H9 (cell line): ENCODE results near the gene LRCOL1. TPM values are rescaled to one million over a fixed set of nuclear protein-coding genes. Genes with fewer than 3 reads are reported as not detected.

Source experiments
- DNase-seq: peaks from one replicate; pipeline ENCODE4 v3.0.0-alpha.2; 2017
- H2AFZ ChIP-seq: one replicate; pipeline ENCODE4 v1.6.1; 2013; ENCODE audit warnings: mild to moderate bottlenecking, low read length, control low read depth, moderate library complexity
- H2AK5ac ChIP-seq: 2 replicates; pipeline ENCODE4 v1.6.1; 2013; ENCODE audit warnings: low read length, control low read depth, mixed read lengths; ENCODE audit not compliant: insufficient read length
- H2BK120ac ChIP-seq: one replicate; pipeline ENCODE4 v1.6.1; 2013; ENCODE audit warnings: low read depth, mild to moderate bottlenecking, low read length, control low read depth, inconsistent platforms; ENCODE audit not compliant: poor library complexity, severe bottlenecking
- H2BK12ac ChIP-seq: 2 replicates; pipeline ENCODE4 v1.6.1; 2013; ENCODE audit warnings: low read length, control low read depth, mixed read lengths, low read depth; ENCODE audit not compliant: insufficient read length
- H2BK15ac ChIP-seq: 2 replicates; pipeline ENCODE4 v1.6.1; 2013; ENCODE audit warnings: low read depth, low read length, control low read depth
- H2BK20ac ChIP-seq: one replicate; pipeline ENCODE4 v1.6.1; 2013; ENCODE audit warnings: low read depth, mild to moderate bottlenecking, low read length, control low read depth, inconsistent platforms; ENCODE audit not compliant: poor library complexity, severe bottlenecking
- H2BK5ac ChIP-seq: 2 replicates; pipeline ENCODE4 v1.6.1; 2013; ENCODE audit warnings: low read length, control low read depth, mixed read lengths; ENCODE audit not compliant: insufficient read length
- H3K14ac ChIP-seq: 2 replicates; pipeline ENCODE4 v1.6.1; 2013; ENCODE audit warnings: low read length, control low read depth; ENCODE audit not compliant: insufficient read depth
- H3K18ac ChIP-seq: 2 replicates; pipeline ENCODE4 v1.6.1; 2013; ENCODE audit warnings: low read depth, mild to moderate bottlenecking, mixed read lengths, low read length, control low read depth; ENCODE audit not compliant: insufficient read length
- H3K23ac ChIP-seq: 2 replicates; pipeline ENCODE4 v1.6.1; 2013; ENCODE audit warnings: low read length, control low read depth, mixed read lengths, low read depth; ENCODE audit not compliant: insufficient read length
- H3K23me2 ChIP-seq: 2 replicates; pipeline ENCODE4 v1.6.1; 2013; ENCODE audit warnings: low read depth, mild to moderate bottlenecking, mixed read lengths, low read length, control low read depth; ENCODE audit not compliant: insufficient read length, poor library complexity, severe bottlenecking
- H3K27ac ChIP-seq: 2 replicates; pipeline ENCODE4 v1.5.1; 2013; ENCODE audit warnings: low read length, control low read depth, mixed read lengths, low read depth; ENCODE audit not compliant: insufficient read length
- H3K27me3 ChIP-seq: 2 replicates; pipeline ENCODE4 v1.6.1; 2013; ENCODE audit warnings: low read length, control low read depth, inconsistent platforms; ENCODE audit not compliant: insufficient read depth
- H3K4ac ChIP-seq: 2 replicates; pipeline ENCODE4 v1.6.1; 2013; ENCODE audit warnings: low read depth, mild to moderate bottlenecking, control low read depth, inconsistent platforms, low read length, moderate library complexity
- H3K4me1 ChIP-seq: 2 replicates; pipeline ENCODE4 v1.6.1; 2013; ENCODE audit warnings: low read length, control low read depth, inconsistent platforms; ENCODE audit not compliant: insufficient read depth
- H3K4me2 ChIP-seq: 2 replicates; pipeline ENCODE4 v1.6.1; 2013; ENCODE audit warnings: low read length, control low read depth, mixed read lengths; ENCODE audit not compliant: insufficient read length, insufficient read depth
- H3K56ac ChIP-seq: 2 replicates; pipeline ENCODE4 v1.6.1; 2013; ENCODE audit warnings: low read depth, mild to moderate bottlenecking, mixed read lengths, low read length, control low read depth; ENCODE audit not compliant: insufficient read length
- H3K79me1 ChIP-seq: 2 replicates; pipeline ENCODE4 v1.6.1; 2013; ENCODE audit warnings: low read depth, mild to moderate bottlenecking, moderate library complexity, low read length, control low read depth, inconsistent platforms; ENCODE audit not compliant: insufficient read depth, poor library complexity, severe bottlenecking
- H3K79me2 ChIP-seq: 2 replicates; pipeline ENCODE4 v1.6.1; 2013; ENCODE audit warnings: low read length, control low read depth, inconsistent platforms; ENCODE audit not compliant: insufficient read depth
- H3K9ac ChIP-seq: 2 replicates; pipeline ENCODE4 v1.6.1; 2013; ENCODE audit warnings: low read length, control low read depth, mixed read lengths; ENCODE audit not compliant: insufficient read length; ENCODE audit errors: extremely low read depth
- H3K9me3 ChIP-seq: one replicate; pipeline ENCODE4 v1.6.1; 2013; ENCODE audit warnings: low read depth, low read length, inconsistent platforms; ENCODE audit not compliant: control insufficient read depth
- H3T11ph ChIP-seq: one replicate; pipeline ENCODE4 v1.6.1; 2013; ENCODE audit warnings: mild to moderate bottlenecking, low read length, control low read depth, inconsistent platforms
- H4K20me1 ChIP-seq: one replicate; pipeline ENCODE4 v1.6.1; 2013; ENCODE audit not compliant: control insufficient read depth, insufficient read length, insufficient read depth
- H4K5ac ChIP-seq: 2 replicates; pipeline ENCODE4 v1.6.1; 2013; ENCODE audit warnings: low read depth, mild to moderate bottlenecking, mixed read lengths, low read length, control low read depth; ENCODE audit not compliant: insufficient read length
- H4K8ac ChIP-seq: replicated peaks from 2 replicates; pipeline ENCODE4 v1.6.1; 2013; ENCODE audit warnings: low read length, control low read depth, mixed read lengths, low read depth; ENCODE audit not compliant: insufficient read length
- H4K91ac ChIP-seq: 2 replicates; pipeline ENCODE4 v1.6.1; 2013; ENCODE audit warnings: low read depth, mild to moderate bottlenecking, moderate library complexity, mixed read lengths, low read length, control low read depth; ENCODE audit not compliant: insufficient read length
- H3K27ac Mint-ChIP-seq, 3 experiments: 2 replicates in 2 of 3; 3 replicates in 1 of 3; pipeline ENCODE4 v1.8.0; 2020 to 2021; ENCODE audit warnings: mixed read lengths in 3 of 3, mild to moderate bottlenecking in 1 of 3, moderate library complexity in 1 of 3
- H3K27me3 Mint-ChIP-seq: 2 replicates; pipeline ENCODE4 v1.8.0; 2021; ENCODE audit warnings: low read depth, mild to moderate bottlenecking, moderate library complexity, mixed read lengths
- H3K36me3 Mint-ChIP-seq, 3 experiments: 2 replicates in 2 of 3; 3 replicates in 1 of 3; pipeline ENCODE4 v1.8.0; 2020 to 2021; ENCODE audit warnings: low read depth in 3 of 3, mixed read lengths in 3 of 3; ENCODE audit not compliant: insufficient read depth in 1 of 3
- H3K4me1 Mint-ChIP-seq, 2 experiments: 2 replicates each; pipeline ENCODE4 v1.8.0; 2020; ENCODE audit warnings: mixed read lengths in 2 of 2
- H3K4me3 Mint-ChIP-seq, 2 experiments: 2 replicates in 1 of 2; 3 replicates in 1 of 2; pipeline ENCODE4 v1.8.0; 2020 to 2021; ENCODE audit warnings: mild to moderate bottlenecking in 2 of 2, mixed read lengths in 2 of 2, moderate library complexity in 1 of 2
- H3K9me3 Mint-ChIP-seq, 2 experiments: 2 replicates in 1 of 2; 3 replicates in 1 of 2; pipeline ENCODE4 v1.8.0; 2020; ENCODE audit warnings: mild to moderate bottlenecking in 2 of 2, mixed read lengths in 2 of 2, moderate library complexity in 1 of 2
- WGBS: extraction: QIAGEN DNeasy Blood & Tissue Kit; methylation state at CpG from one replicate; pipeline ENCODE4 v1.1.7; 2013; ENCODE audit warnings: missing lambda C conversion rate, low lambda C conversion rate, mixed read lengths; ENCODE audit not compliant: insufficient read length; ENCODE audit errors: extremely low coverage; 5-methylcytosine and 5-hydroxymethylcytosine counted together
- total RNA-seq: library from RNA; stranded (reverse); gene quantifications from 2 replicates; pipeline ENCODE4 v1.2.1, GENCODE V29; 2021
- TF ChIP-seq, protein P1 (sequence below): fragments of 200-600 bp; sonication (generic); conservative IDR thresholded peaks from 3 replicates; pipeline ENCODE4 v1.8.0; 2021; ENCODE audit warnings: antibody characterized with exemption, mild to moderate bottlenecking

The LRCOL1 gene
- total RNA-seq, 1 experiment from 2014 or later: not detected

DNA sequence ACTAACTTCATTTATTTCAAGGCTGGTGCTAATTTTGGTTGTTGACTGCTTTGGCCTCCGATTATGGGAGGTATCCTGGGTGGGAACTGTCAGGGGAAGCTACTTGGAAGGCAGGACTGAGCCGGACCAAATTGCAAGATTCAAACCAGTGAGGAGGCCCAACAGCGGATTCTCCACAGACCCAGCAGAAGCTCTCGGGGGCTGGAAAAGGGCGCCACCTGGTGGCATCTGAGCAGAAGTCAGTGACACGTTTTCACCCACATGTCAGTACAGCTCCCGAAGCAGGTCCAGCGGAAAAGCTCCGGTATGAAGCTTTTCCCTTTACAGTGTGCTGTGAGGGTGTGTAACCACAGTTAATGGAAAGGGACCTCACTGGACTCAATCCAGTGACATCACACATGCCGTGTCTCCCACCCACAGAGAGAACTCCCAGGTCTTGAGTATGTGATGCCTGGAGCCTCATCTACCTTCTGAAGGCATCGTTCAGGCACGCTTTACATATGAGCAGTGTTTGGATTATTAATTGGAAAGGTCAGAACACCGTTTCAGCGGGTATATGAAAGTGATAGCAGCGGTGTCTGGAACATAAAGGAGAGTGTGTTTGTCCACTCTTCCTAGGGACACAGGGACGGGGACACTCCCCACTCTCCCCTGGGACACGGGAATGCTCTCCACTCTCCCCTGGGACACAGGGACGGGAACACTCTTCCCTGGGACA, 4.6 kb upstream of the LRCOL1 start:
- Histone ChIP-seq H3K18ac (no peak overlapping the region), H2AFZ (no peak overlapping the region), H2BK12ac (no peak overlapping the region), H3K4me1 (no peaks in the 10 kb centered on the region), H4K20me1 (no peaks in the 10 kb centered on the region), H2BK120ac (no peak overlapping the region), H3K27ac (no peak overlapping the region), H3K27me3 (peaks cover 29% of the 10 kb centered on the region), H3K79me1 (no peaks in the 10 kb centered on the region), H3K9ac (no peak overlapping the region), H3K9me3 (peaks cover 27% of the 10 kb centered on the region), H3T11ph (no peak overlapping the region), H3K23me2 (no peaks in the 10 kb centered on the region), H2BK20ac (no peak overlapping the region), H2BK15ac (no peak overlapping the region), H3K14ac (no peak overlapping the region), H3K23ac (no peak overlapping the region), H3K4me2 (no peak overlapping the region), H4K91ac (no peak overlapping the region), H4K5ac (no peak overlapping the region), H3K4ac (no peak overlapping the region), H3K56ac (no peak overlapping the region), H3K79me2 (no peaks in the 10 kb centered on the region), H2BK5ac (no peak overlapping the region), H2AK5ac (no peak overlapping the region), H4K8ac (no peak overlapping the region)
- Mint-ChIP-seq H3K4me1 (peaks cover 4 to 6% of the 10 kb centered on the region in 2 experiments), H3K27me3 (peaks cover 86% of the 10 kb centered on the region), H3K9me3 (peaks cover 36 to 37% of the 10 kb centered on the region in 2 experiments), H3K27ac (no peak overlapping the region), H3K36me3 (peaks cover 3 to 9% (median 4%) of the 10 kb centered on the region in 3 experiments; a peak in 5 of 7 replicates), H3K4me3 (no peak overlapping the region)
- TF ChIP-seq, protein P1, sequence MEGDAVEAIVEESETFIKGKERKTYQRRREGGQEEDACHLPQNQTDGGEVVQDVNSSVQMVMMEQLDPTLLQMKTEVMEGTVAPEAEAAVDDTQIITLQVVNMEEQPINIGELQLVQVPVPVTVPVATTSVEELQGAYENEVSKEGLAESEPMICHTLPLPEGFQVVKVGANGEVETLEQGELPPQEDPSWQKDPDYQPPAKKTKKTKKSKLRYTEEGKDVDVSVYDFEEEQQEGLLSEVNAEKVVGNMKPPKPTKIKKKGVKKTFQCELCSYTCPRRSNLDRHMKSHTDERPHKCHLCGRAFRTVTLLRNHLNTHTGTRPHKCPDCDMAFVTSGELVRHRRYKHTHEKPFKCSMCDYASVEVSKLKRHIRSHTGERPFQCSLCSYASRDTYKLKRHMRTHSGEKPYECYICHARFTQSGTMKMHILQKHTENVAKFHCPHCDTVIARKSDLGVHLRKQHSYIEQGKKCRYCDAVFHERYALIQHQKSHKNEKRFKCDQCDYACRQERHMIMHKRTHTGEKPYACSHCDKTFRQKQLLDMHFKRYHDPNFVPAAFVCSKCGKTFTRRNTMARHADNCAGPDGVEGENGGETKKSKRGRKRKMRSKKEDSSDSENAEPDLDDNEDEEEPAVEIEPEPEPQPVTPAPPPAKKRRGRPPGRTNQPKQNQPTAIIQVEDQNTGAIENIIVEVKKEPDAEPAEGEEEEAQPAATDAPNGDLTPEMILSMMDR: peak; percentile 90
- peak; percentile 91 for DNase-seq
- no CpG with 5 or more reads among the region's 18 CpGs for WGBS
